HG02884 (cell line): Measurements from ENCODE around the gene NPAS2.

Source experiments
- ATAC-seq: cut with Tn5 transposase; IDR thresholded peaks from one replicate; pipeline ENCODE4 v1.9.1; 2021; ENCODE audit warnings: mild to moderate bottlenecking, moderate library complexity; ENCODE audit not compliant: unreplicated experiment

NPAS2 gene

DNA sequence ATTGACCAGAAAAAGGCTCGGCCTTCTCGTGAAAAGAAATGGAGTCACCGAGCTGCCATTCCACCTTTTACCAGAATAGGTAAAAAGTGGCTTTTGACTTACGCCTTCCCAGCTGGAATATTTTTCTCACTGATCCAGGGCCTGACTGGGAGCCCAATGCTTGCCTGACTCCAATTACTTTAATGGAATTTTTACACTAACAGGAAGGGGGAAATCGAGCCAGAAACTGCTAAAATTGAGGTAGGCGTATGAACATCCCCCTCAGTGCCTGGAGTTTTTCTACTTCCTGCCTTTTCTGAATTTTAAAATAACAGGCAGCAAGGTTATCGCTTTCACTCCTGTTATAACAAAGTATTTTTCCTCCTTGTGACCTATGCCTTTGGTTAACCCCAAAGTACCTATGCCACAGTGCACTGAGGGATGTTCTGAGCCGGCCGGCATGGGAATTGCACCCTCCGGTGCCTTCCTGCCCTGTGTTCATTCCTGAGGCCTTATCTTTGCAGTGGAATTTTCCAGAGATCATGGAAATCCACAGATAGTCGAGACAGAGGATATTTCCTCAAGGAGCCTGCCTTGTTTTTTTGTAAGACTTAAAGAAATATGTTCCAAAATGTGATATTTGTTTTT lies 163.9 kb downstream of the NPAS2 start:
- ATAC-seq: no peak

DNA sequence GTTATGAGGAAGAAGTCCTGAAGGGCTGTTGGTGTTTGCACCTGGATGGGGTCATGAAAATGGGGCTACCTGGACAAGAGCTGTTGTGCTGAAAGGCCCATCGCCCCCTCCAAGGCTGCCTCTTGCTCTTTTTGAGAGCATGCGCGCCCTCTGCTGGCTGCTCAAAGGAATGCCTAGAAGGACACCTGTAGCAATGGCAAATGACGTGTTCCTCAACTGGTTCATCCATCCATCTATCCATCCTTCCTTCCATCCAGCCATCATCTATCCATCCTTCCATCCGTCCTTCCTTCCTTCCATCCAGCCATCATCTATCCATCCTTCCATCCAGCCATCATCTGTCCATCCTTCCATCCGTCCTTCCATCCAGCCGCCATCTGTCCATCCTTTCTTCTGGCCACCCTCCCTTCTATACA lies 165.0 kb downstream of the NPAS2 start:
- ATAC-seq: no peak

DNA sequence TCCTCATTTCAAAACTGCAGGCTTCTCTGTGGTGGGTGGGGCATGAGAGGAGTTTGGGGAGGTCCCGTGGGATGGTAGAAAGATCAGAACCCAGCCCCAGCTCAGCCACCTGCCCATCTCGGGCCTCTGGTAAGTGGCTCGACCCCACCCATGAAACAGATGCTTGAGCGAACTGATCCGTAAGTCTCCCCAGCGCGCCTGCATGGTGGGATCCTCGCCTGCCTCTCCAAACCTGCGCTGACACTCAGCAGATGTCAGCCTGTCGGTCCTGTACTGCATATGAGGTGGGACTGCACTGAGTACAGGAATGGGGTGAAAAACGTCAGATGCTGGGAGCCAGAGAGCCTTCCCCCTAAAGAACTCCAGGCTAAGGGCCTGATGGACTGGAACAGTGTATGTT lies 166.2 kb downstream of the NPAS2 start:
- no peak for ATAC-seq

DNA sequence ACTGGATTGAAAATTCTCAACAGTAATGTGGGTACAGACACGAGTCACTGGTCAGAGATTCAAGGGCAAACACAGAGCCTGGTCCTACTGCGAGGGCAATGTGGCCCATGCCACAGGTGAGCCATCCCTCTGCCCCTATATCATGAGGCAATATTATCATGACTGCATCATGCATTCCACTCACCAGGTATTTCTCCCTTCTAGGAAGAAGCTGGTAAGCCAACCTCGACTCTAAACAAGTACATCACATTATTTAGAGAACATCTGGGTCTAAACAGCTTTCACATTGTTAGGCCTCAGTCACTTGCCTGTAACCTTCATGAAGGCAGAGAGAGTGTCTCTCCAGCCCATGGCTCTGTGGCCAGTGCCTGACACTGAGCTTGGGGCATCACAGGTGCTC lies 167.6 kb downstream of the NPAS2 start:
- ATAC-seq: no peak

DNA sequence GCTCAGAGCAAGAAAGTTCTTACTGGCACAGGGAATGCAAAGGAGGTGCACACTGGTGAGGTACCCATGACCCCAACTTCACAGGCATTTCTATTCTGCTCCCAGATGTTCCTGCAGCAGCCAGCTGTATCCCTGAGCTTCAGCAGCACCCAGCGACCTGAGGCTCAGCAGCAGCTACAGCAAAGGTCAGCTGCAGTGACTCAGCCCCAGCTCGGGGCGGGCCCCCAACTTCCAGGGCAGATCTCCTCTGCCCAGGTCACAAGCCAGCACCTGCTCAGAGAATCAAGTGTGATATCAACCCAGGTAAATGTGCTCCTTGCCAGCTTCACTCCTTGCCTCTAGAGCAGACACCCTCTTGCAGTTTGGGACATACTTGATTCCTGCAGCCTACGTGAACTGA lies 168.0 kb downstream of the NPAS2 start:
- ATAC-seq: no peak

DNA sequence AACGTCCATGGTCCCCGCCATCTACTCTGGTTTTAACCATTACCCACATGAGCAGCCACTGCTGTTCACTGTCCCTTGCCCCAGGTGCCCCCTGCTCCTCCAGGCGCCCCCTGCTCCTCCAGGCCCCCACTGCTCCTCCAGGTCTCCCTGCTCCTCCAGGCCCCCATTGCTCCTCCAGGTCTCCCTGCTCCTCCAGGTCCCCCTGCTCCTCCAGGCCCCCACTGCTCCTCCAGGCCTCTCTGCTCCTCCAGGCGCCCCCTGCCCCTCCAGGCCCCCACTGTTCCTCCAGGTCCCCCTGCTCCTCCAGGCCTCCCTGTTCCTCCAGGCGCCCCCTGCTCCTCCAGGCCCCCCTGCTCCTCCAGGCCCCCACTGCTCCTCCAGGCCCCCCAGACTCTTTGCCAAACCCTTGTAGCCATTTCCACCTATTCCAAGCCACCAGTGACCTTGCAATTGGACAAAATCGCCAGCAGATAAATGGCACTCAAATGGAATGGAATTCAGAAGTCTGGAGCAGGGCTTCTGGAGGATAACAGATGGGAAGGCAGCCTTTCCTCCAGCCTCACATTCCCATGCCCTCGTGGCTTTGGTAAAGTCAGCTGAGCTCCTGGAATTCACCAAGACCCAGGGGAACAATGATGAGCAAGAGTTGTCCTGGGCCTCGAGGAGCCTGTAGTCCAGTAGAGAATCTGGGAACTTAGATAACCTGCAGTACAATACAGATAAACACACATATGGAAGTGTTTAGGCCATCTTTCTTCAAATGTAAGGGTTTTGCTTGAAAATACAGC lies 168.9 kb downstream of the NPAS2 start:
- ATAC-seq: no peak

DNA sequence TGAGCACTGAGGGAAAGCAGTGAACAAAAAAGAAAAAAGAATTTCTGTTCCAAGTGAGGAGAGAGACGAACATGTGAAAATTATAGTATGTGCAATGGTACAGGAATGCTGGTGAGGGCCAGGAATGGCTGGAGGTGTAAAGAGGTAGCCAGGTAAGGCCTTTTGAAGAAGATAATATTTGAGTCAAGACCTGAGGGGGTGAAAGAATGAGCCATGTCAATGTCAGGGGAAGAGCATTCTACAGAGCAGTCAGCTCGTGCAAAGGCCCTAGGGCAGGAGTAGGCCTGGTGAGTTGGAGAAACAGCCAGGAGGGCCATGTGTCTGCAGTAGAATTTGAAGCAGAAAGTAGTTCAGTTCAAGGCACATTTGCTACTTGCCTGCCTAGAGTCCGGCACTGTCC lies 169.7 kb downstream of the NPAS2 start:
- no peak for ATAC-seq

DNA sequence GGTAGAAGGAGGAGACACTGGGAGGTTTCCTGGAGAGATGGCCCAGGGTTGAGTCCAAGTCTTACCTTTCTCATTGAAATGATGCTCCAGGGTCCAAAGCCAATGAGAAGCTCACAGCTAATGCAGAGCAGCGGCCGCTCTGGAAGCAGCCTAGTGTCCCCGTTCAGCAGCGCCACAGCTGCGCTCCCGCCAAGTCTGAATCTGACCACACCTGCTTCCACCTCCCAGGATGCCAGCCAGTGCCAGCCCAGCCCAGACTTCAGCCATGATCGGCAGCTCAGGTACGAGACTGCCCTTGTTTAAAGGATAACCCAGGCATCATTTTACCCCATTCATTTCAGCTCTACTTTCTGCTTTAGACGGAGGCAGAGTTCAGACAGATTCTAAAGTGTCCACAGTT lies 170.2 kb downstream of the NPAS2 start:
- no peak for ATAC-seq

DNA sequence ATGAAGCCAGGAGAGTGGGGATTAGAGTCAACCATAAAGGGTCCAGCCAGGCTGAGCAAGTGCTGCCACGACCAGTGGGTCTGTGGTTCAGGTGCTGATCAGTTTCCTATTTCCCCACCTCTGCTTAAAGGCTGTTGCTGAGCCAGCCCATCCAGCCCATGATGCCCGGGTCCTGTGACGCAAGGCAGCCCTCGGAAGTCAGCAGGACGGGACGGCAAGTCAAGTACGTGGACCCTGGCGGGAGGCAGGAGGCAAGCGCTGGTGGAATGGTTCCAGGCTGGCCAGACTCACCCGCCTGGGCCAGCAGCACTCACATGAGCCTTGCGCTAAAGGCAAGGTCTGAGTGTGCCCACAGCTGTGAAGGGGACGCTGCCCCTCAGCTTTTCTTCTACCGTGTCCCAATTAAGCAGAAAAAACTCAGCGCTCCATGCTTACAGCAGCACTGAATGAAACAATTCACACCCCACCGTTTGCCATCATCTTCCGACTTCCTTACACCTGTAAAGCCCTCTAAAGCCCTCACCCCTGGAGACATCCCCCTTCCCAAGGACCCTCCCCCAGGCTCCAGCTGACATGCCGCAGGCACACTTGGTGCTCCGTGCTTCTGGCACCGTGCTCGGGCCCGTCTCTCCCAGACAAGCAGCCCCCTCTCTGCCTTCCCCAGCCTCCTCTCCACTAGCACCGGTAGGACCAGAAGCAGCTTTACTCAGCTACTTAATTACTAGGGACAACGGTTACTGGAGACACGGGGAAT lies 170.9 kb downstream of the NPAS2 start:
- no peak for ATAC-seq

DNA sequence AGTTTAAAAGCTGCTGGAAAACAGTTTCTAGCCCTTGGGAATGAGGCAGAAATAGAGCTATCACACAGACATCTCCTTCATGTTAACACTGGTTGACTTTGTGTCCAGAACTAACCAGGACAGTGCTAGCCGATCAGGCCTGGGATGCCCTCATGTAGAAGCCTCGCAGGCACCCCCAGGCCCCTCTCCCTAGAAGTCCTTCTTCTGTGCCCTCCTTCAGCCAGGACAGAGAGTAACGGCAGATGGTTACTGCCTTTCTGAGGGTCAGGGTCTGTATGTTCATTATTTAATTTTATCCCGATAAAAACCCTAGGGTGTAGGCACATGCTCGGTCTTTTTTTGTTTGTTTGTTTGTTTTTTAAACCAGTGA lies 171.4 kb downstream of the NPAS2 start:
- no peak for ATAC-seq

DNA sequence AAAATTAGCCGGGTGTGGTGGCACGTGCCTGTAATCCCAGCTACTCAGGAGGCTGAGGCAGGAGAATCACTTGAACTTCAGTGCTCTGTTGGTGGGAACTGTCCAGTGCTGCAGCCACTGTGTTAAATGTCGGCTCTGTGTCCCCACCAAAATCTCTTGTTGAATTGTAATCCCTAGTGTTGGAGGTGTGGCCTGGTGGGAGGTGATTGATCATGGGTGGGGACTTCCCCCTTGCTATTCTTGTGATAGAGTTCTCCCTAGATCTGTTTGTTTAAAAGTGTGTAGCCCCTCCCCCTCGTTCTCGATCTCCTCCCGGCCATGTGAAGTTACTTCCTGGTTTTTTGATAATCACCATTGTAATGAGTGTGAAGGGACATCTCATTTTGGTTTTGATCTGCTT lies 172.3 kb downstream of the NPAS2 start:
- no peak for ATAC-seq

DNA sequence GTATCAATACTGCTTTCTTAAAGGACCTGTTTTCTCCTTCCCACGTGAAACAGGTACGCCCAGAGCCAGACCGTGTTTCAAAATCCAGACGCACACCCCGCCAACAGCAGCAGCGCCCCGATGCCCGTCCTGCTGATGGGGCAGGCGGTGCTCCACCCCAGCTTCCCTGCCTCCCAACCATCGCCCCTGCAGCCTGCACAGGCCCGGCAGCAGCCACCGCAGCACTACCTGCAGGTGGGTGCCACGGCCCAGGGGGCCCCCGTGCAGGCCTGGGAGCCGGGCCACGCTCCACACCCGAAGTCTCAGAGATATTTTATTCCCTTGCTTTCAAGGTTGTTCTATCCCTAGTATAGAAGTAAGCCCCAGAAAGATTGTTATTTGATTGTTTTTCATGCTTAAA lies 173.4 kb downstream of the NPAS2 start:
- ATAC-seq: no peak

DNA sequence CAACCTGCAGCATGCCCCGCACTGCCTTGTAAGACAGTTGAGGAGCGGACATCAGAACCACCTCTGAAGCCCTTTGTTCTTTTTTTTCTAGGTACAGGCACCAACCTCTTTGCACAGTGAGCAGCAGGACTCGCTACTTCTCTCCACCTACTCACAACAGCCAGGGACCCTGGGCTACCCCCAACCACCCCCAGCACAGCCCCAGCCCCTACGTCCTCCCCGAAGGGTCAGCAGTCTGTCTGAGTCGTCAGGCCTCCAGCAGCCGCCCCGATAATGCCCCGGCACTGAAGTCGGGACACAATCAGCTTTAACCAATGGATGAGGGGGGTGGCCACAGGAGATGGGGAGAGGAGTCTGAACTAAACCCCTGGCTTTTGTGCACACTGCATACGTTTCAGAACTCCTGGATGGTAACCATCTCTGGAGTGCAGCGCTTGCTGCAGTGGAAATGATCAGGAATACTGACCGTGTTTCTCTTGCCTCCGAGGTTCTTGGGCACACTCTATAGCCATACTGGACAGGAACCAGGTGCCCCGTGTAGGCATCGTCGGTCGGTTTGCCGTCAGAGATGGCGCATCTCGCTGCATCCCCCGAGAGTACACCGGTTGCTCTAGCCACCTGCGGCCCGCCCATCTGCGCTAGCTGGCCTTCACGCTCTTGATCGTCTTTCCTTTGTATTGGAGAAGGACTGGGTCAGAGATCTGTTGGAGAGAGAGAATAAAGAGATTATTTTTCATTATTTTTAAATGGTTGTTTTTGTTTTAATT lies 175.6 kb downstream of the NPAS2 start:
- ATAC-seq: no peak

DNA sequence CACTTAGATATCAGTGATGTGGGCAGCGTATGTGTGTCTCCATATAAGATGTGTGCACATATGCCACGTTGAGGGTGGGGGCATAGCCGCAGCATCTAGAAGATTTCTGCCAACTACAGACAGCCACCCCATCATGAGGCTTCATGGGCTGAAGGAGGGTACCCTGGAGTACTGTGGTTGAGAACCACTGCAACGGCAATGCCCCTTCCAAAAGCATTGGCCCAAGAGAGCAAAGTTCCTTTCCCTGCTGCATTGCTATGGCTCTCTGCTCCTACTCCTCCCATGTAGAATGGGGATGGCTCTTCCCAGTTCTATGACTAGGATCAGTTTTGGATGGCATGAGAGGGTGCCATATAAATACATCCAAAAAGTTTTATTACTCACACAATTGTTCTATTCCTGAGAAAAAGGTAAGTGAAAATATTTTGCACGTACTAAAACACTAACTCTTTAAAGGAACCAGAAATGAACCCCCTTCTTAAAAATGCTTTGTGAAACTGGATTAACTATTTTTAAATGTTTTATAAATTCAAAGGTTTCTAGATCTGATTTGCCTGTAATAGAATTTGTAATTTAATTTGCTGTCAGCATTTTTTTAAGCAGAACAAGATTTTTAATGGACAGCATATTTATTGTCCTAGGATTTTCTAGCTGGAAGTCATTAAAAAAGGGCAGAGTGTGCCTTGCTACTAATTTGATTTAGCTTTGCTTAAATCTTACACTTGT lies 177.7 kb downstream of the NPAS2 start:
- no peak for ATAC-seq

DNA sequence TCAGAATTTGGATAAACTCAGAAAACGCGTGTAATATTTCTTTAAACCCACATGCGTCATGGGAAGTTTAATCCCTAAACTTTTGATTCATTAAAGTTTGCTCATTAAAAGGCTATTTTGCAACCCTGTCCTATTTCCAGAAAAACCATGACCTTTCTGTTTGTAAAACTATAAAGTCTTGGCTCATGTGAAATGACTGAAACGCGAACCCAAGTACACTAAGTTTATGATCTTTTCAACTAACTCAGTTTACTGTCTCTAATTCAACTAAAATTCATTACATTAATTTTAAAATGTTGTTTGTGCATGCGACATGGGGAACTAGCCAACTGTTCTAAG lies 178.3 kb downstream of the NPAS2 start:
- no peak for ATAC-seq

DNA sequence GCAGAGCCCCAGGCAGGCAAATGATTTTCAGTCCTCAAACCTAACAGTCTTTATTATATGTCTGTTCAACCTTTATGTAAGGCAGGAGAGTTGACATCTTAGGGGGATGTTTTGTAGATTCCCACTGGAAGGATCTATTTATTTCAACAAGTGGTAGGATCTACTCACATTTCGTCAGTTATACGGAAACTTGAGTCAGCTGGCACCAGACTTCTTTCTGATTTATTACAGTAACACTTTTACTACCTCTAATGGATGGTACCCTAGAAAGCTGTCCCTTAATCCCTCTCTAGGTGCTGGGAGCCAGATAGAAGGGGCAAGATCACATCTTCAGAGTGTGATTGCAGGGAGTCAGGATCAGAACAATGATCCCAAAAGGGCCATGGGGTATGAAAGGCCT lies 180.1 kb downstream of the NPAS2 start:
- no peak for ATAC-seq

DNA sequence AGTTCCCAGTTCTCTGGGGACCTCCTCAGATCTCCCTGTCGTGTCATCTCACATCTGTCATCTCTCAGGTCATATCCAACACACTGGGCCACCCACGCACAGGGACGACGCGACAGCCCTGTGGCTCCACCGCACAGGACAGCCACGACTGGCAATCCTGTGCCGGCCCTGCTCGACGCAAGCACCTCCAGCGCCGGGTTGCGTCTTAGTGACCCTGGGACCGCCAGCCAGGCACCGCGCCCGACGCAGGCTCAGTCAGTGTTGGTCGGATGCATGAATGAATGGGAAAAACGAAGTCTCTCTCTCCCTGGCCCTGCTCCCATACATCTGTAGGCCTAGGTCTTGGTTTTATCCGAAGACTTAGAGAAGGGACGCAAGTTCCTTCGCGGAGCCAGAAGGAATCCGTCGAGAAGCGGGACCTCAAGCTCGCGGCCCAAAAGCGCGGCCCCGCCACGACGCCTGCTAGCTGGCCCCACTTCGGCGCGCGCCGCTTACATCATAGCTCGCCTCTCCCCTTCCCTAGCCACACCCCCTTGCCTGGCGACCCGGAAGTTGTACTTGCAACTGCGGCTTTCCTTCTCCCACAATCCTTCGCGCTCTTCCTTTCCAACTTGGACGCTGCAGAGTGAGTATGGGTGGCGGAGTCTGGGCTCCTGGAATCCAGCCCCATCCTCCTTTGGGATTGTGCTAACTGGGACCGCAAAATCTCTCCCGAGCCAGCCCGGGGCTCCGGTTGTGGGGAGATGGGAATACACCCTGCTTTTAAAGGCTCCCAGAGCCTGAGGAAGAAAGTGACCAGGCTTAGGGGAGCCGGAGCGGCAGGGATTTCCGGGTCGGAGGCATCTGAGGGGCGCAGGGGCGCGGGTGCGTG lies 182.0 kb downstream of the NPAS2 start, which contains the start of gene RPL31:
TSS of gene RPL31 (plus strand) at position 599 of the 871 bp plus-strand sequence. CDS start 413 bp downstream, outside the sequence.
- ATAC-seq: peak; percentile 92

DNA sequence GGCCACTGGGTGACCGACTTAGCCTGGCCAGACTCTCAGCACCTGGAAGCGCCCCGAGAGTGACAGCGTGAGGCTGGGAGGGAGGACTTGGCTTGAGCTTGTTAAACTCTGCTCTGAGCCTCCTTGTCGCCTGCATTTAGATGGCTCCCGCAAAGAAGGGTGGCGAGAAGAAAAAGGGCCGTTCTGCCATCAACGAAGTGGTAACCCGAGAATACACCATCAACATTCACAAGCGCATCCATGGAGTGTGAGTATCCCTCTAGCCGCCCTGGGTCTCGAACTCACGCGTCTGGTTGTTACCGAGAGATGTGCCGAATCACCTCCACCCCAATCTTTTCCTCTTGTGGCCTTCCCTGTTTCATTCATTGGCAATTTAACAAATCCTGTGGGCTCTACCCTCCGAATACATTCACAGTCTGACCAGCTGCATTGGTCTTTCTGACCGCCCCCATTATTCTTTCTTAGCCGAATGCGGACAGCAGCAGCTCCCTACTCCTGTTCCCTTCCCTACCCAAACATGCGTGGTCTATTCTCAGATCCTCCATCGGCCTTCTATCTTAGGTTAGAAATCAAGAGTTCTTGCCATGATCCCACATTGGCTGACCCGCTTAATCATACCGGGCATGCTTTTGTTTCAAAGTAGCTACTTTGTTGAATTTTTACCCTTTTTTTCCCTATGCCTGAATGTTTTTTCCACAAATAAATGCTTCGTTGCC lies 182.8 kb downstream of the NPAS2 start:
- no peak for ATAC-seq

DNA sequence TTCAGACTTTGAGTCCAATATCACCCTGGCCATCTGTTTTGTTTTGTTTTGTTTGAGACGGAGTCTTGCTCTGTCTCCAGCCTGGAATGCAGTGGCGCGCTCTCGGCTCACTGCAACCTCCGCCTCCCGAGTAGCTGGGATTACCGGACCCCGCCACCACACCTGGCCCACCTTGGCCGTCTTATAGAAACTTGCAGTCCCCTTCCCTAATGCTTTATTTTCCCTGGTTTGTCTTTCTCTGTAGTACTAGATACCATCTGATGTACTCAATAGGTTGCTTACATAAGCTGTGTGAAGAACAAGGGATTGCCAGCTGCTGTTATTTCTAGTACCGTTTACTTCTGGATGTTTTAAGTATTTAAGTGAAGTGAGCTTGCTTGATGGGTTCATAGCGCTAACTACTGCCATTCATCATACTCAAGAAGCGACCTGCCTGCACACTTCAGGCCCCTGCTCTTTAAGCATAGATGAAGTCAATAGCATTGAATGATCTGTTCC lies 183.4 kb downstream of the NPAS2 start:
- no peak for ATAC-seq
